Thyroid gland (tissue), 4 donors: ENCODE measurements around the gene SFSWAP.

Experiments
- POLR2A ChIP-seq, 2 donors: fragments of 450-650 bp; IDR thresholded peaks; one replicate each; pipeline ENCODE4 v1.6.1; 2017; ENCODE audit warnings: antibody characterized with exemption in 2 of 2, mild to moderate bottlenecking in 2 of 2, moderate library complexity in 1 of 2
- TF ChIP-seq, protein P1 (sequence below), 6 experiments: fragments of 200-600 bp in 3 of 6; fragments of 450-650 bp in 3 of 6; sonication (generic) in 3 of 6; IDR thresholded peaks; one replicate each; pipeline ENCODE4 v1.5.1; 2016 to 2019; ENCODE audit warnings: antibody characterized with exemption in 6 of 6, mild to moderate bottlenecking in 2 of 6, inconsistent platforms in 1 of 6, moderate library complexity in 1 of 6

GRCh38 chr12:131787143-131787660 is 76.3 kb downstream of the SFSWAP start:
- TF ChIP-seq, protein P1, sequence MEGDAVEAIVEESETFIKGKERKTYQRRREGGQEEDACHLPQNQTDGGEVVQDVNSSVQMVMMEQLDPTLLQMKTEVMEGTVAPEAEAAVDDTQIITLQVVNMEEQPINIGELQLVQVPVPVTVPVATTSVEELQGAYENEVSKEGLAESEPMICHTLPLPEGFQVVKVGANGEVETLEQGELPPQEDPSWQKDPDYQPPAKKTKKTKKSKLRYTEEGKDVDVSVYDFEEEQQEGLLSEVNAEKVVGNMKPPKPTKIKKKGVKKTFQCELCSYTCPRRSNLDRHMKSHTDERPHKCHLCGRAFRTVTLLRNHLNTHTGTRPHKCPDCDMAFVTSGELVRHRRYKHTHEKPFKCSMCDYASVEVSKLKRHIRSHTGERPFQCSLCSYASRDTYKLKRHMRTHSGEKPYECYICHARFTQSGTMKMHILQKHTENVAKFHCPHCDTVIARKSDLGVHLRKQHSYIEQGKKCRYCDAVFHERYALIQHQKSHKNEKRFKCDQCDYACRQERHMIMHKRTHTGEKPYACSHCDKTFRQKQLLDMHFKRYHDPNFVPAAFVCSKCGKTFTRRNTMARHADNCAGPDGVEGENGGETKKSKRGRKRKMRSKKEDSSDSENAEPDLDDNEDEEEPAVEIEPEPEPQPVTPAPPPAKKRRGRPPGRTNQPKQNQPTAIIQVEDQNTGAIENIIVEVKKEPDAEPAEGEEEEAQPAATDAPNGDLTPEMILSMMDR (IDR thresholded peaks at IDR 0.05): no peak
- no peak for TF ChIP-seq POLR2A (IDR thresholded peaks at IDR 0.05)
